ENCODE data around the gene INTS2. TPM values are rescaled to one million over a fixed set of nuclear protein-coding genes. Genes with fewer than 3 reads are reported as not detected.
"Not testable (repeated sequence)": the region's sequence is repeated elsewhere in the genome, so short reads cannot be mapped to it uniquely, and the experiment has no call there.

Gene INTS2
- total RNA-seq, 1 experiment from 2014 or later, result 9.4 TPM

DNA sequence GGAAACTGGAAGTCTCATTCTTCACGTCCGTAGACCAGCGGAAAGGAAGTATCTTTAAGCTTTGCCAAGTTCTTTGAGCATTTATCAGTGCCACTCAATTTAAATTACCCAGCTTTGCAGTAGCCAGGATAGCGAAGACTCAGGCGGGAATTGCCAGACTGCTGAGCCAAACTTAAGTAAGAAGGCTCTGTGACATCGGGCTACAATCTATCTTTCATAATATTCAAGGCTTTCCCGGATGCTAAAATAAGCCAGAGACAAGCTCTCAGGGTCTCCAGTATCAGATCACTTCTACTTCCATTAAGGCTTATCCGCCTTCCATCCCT, 64.0 kb downstream of the INTS2 start:
- CTCF ChIA-PET, result interaction anchor here (0.6 to 2.3 kb wide), 2 partner anchors 22 to 246 kb away, joined by 4 to 25 read pairs; no protein-coding TSS in a partner anchor
- DNase-seq, result no peak
- Mint-ChIP-seq H3K27ac (ENCODE audit: unreplicated experiment) (peak overlapping the region; percentile 88), H3K9me3 (ENCODE audit: low read depth, unreplicated experiment) (no peaks in the 10 kb centered on the region), H3K27me3 (ENCODE audit: unreplicated experiment) (no peaks in the 10 kb centered on the region), H3K36me3 (ENCODE audit: insufficient read depth, unreplicated experiment) (peaks cover 21% of the 10 kb centered on the region), H3K4me3 (ENCODE audit: low read depth, unreplicated experiment) (peak overlapping the region; percentile 83), H3K4me1 (ENCODE audit: low read depth, unreplicated experiment) (peaks cover 9% of the 10 kb centered on the region)
- intact Hi-C loops (cut with micrococcal nuclease; ENCODE audit: unreplicated experiment), result no loop called here
- BruUV-seq (replicated peaks), result no TSS peak
- no peak for TF ChIP-seq CTCF (IDR thresholded peaks at IDR 0.05; ENCODE audit: unreplicated experiment)

DNA sequence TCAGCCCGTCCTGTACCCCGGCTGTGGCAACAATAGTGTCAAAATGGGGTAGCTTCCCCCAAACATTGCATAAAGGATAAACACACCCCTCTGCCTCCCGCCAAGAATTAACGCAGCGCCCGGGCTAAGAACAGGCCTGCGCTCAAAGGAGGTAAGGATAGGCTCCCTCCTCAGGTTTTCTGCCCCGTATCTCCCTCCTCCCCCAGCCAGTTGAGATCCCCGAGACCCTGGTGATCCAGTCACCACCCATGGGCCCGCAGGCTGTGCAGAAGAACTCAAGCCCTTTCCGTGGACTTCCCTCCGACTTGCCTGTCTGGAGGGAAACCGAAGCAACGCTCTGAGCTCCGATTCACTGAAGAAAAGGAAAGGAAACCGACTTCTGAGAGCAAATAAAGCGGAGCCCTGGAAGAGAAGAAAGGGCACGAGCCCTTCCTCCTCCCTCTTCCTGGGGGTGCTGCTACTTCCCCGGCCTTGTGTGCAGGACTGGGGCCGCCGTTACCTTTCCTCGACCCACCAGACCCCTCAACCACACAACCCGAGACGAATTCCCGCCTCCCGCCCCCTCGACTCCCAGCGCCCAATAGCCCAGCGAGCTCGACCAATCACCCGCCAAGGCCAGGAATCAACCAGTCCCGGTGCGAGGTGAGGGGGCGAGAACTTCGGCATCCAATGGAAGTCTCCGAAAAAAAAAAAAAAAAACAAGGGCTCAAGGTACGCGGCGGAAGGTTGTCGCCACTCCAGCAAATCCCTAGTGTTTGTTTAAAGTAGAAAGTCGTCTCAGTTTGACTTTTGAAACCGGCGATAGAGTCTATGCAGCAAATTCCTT, 64.6 kb downstream of the INTS2 start, which contains the start of gene BRIP1:
Gene BRIP1, minus strand, starts transcription at position 554 of the 826 bp plus-strand sequence. CDS start 1,989 bp downstream, outside the sequence.
- Mint-ChIP-seq H3K4me3 (ENCODE audit: low read depth, unreplicated experiment) (peak within 1 kb of the TSS; percentile 83), H3K27ac (ENCODE audit: unreplicated experiment) (peak within 1 kb of the TSS; percentile 88), H3K27me3 (ENCODE audit: unreplicated experiment) (no peaks in the 10 kb centered on the region), H3K4me1 (ENCODE audit: low read depth, unreplicated experiment) (peaks cover 9% of the 10 kb centered on the region), H3K9me3 (ENCODE audit: low read depth, unreplicated experiment) (no peaks in the 10 kb centered on the region), H3K36me3 (ENCODE audit: insufficient read depth, unreplicated experiment) (peaks cover 21% of the 10 kb centered on the region)
- no TSS peak for BruUV-seq (replicated peaks)
- DNase-seq, result peak; percentile 88
- CTCF ChIA-PET, result interaction anchor here (0.6 to 2.3 kb wide), 5 partner anchors 21 to 269 kb away, joined by 3 to 25 read pairs (median 4); no protein-coding TSS in a partner anchor
- TF ChIP-seq CTCF (IDR thresholded peaks at IDR 0.05; ENCODE audit: unreplicated experiment), result no peak
- intact Hi-C loops (cut with micrococcal nuclease; ENCODE audit: unreplicated experiment), result no loop called here

- no peak for DNase-seq
- no TSS peak for BruUV-seq (replicated peaks)
- CTCF ChIA-PET, result interaction anchor here (2.3 kb wide), 1 partner anchor 248 kb away, joined by 25 read pairs; no protein-coding TSS in a partner anchor
Observed at GRCh38 chr17:61862105-61862574, 65.6 kb downstream of the INTS2 start.

DNA sequence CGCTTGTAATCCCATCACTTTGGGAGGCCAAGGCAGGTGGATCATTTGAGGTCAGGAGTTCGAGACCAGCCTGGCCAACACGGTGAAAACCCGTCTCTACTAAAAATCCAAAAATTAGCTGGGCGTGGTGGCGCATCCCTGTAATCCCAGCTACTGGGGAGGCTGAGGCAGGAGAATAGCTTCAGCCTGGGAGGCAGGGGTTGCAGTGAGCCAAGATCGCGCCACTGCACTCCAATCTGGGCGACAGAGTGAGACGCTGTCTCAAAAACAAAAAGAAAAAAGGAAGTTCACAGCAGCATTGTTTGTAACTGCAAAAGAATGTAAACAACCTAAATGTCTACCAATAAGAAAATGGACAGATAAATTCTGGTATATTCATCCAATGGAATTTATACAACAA, 67.4 kb downstream of the INTS2 start:
- BruUV-seq (replicated peaks); H3K9me3 Mint-ChIP-seq (ENCODE audit: low read depth, unreplicated experiment); H3K27me3 Mint-ChIP-seq (ENCODE audit: unreplicated experiment); H3K4me1 Mint-ChIP-seq (ENCODE audit: low read depth, unreplicated experiment); H3K27ac Mint-ChIP-seq (ENCODE audit: unreplicated experiment); CTCF ChIA-PET; intact Hi-C loops (cut with micrococcal nuclease; ENCODE audit: unreplicated experiment); H3K4me3 Mint-ChIP-seq (ENCODE audit: low read depth, unreplicated experiment); DNase-seq: not testable (repeated sequence)
- H3K36me3 Mint-ChIP-seq (ENCODE audit: insufficient read depth, unreplicated experiment), result peaks cover 21% of the 10 kb centered on the region

More at GRCh38 chr17:61862105-61862574, 65.6 kb downstream of the INTS2 start:
- Mint-ChIP-seq H3K4me3 (ENCODE audit: low read depth, unreplicated experiment) (peak overlapping the region; percentile 83), H3K36me3 (ENCODE audit: insufficient read depth, unreplicated experiment) (peaks cover 21% of the 10 kb centered on the region), H3K9me3 (ENCODE audit: low read depth, unreplicated experiment) (no peaks in the 10 kb centered on the region), H3K27me3 (ENCODE audit: unreplicated experiment) (no peaks in the 10 kb centered on the region), H3K4me1 (ENCODE audit: low read depth, unreplicated experiment) (peaks cover 9% of the 10 kb centered on the region), H3K27ac (ENCODE audit: unreplicated experiment) (peak overlapping the region; percentile 88)
- TF ChIP-seq CTCF (IDR thresholded peaks at IDR 0.05; ENCODE audit: unreplicated experiment), result no peak
- intact Hi-C loops (cut with micrococcal nuclease; ENCODE audit: unreplicated experiment), result no loop called here

GRCh38 chr17:61856035-61856434, 71.7 kb downstream of the INTS2 start:
- no peak for DNase-seq
- peaks cover 7% of the 10 kb centered on the region for H3K36me3 Mint-ChIP-seq (ENCODE audit: insufficient read depth, unreplicated experiment)
- BruUV-seq (replicated peaks), result no TSS peak
- intact Hi-C loops (cut with micrococcal nuclease; ENCODE audit: unreplicated experiment), result no loop called here
- CTCF ChIA-PET, result no interaction called here
- H3K4me3 Mint-ChIP-seq (ENCODE audit: low read depth, unreplicated experiment), result no peak overlapping the region
- no peaks in the 10 kb centered on the region for H3K27me3 Mint-ChIP-seq (ENCODE audit: unreplicated experiment)
- no peaks in the 10 kb centered on the region for H3K4me1 Mint-ChIP-seq (ENCODE audit: low read depth, unreplicated experiment)
- H3K9me3 Mint-ChIP-seq (ENCODE audit: low read depth, unreplicated experiment), result no peaks in the 10 kb centered on the region
- no peak overlapping the region for H3K27ac Mint-ChIP-seq (ENCODE audit: unreplicated experiment)
- no peak for TF ChIP-seq CTCF (IDR thresholded peaks at IDR 0.05; ENCODE audit: unreplicated experiment)

Measured in Calu3 (cell line).